ENCODE data around the gene VANGL2. TPM values are rescaled to one million over a fixed set of nuclear protein-coding genes. Genes with fewer than 3 reads are reported as not detected.

Gene VANGL2
- polyA plus RNA-seq, 1 donor from 2014 or later: 22.6 TPM

DNA sequence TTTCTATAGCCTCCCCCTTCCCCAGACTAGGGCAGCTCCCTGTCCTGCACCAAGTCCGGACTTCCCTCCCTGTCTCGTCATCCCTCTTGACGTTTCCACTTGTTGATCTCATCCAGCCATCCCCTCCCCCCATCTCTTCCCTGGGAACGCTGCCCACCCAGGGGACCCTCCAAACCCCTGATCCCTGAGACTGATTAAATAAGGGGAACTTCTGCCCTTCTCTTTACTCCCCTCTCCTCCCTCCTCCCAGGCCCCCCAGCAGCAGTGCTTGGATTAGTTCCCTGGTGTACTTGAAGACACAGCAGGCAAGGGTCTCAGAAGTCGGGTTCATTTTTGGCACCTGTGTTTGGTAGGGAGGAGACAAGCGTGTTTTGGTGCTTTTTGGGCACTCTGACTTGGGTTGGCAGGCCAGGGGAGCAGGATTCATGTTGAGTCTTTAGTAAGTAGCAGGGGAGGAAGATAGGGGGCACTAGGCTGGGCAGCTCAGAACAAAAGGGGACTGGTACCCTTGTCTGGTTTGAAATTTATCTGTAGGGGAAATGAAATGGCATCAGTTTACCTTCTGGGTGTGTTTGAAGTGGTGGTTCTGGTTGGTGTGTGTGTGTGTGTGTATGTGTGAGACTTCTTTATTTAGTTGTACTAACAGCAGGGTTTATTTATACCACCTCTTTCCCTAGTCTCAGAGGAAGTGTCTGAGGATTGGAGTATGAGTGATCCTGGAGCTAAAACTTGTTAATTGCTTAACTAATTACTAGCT lies 11.1 kb downstream of the VANGL2 start:
- Histone ChIP-seq H3K36me3 (ENCODE audit: insufficient read depth, low read length) (no peaks in the 10 kb centered on the region), H2AFZ (ENCODE audit: low read depth, low read length) (no peak overlapping the region), H3K27ac (ENCODE audit: low read length) (peak overlapping the region; percentile 76), H3F3A (ENCODE audit: insufficient read depth, low read length, poor library complexity, severe bottlenecking) (no peaks in the 10 kb centered on the region), H3K27me3 (ENCODE audit: insufficient read depth, low read depth, low read length) (no peaks in the 10 kb centered on the region), H3K9me3 (ENCODE audit: low read length) (no peaks in the 10 kb centered on the region), H3K79me2 (replicated peaks; ENCODE audit: insufficient read depth, low read length) (peaks cover 79% of the 10 kb centered on the region), H4K20me1 (ENCODE audit: insufficient read depth) (no peaks in the 10 kb centered on the region), H3K9me2 (ENCODE audit: insufficient read depth, low read length) (no peaks in the 10 kb centered on the region), H3K4me2 (ENCODE audit: low read length) (peak overlapping the region; percentile 49), H3K4me3 (ENCODE audit: low read length) (peak overlapping the region; percentile 59), H3K9ac (ENCODE audit: low read length) (peak overlapping the region; percentile 64)
- TF ChIP-seq TAF1 (IDR thresholded peaks at IDR 0.05; ENCODE audit: low read depth) (no peak), EP300 (conservative IDR thresholded peaks at IDR 0.05; ENCODE audit: poor library complexity, severe bottlenecking) (no peak)
- TF ChIP-seq, protein P1, sequence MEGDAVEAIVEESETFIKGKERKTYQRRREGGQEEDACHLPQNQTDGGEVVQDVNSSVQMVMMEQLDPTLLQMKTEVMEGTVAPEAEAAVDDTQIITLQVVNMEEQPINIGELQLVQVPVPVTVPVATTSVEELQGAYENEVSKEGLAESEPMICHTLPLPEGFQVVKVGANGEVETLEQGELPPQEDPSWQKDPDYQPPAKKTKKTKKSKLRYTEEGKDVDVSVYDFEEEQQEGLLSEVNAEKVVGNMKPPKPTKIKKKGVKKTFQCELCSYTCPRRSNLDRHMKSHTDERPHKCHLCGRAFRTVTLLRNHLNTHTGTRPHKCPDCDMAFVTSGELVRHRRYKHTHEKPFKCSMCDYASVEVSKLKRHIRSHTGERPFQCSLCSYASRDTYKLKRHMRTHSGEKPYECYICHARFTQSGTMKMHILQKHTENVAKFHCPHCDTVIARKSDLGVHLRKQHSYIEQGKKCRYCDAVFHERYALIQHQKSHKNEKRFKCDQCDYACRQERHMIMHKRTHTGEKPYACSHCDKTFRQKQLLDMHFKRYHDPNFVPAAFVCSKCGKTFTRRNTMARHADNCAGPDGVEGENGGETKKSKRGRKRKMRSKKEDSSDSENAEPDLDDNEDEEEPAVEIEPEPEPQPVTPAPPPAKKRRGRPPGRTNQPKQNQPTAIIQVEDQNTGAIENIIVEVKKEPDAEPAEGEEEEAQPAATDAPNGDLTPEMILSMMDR (IDR thresholded peaks at IDR 0.05; ENCODE audit: poor library complexity, severe bottlenecking): peak; percentile 13

GRCh38 chr1:160412028-160412362 lies 11.6 kb downstream of the VANGL2 start:
- no peak overlapping the region for H3K27ac ChIP-seq (ENCODE audit: low read length)
- no peaks in the 10 kb centered on the region for H3K9me3 ChIP-seq (ENCODE audit: low read length)
- no peak overlapping the region for H3K9ac ChIP-seq (ENCODE audit: low read length)
- H3K36me3 ChIP-seq (ENCODE audit: insufficient read depth, low read length): no peaks in the 10 kb centered on the region
- no peak for TF ChIP-seq TAF1 (IDR thresholded peaks at IDR 0.05; ENCODE audit: low read depth)
- no peak for TF ChIP-seq RAD21 (conservative IDR thresholded peaks at IDR 0.05)
- no peak for TF ChIP-seq MXI1 (conservative IDR thresholded peaks at IDR 0.05; ENCODE audit: poor library complexity, severe bottlenecking)
- TF ChIP-seq EZH2 (IDR thresholded peaks at IDR 0.05; ENCODE audit: borderline replicate concordance, insufficient read depth, low read length, poor library complexity, severe bottlenecking): no peak
- no peaks in the 10 kb centered on the region for H3K27me3 ChIP-seq (ENCODE audit: insufficient read depth, low read depth, low read length)
- H3K9me2 ChIP-seq (ENCODE audit: insufficient read depth, low read length): no peaks in the 10 kb centered on the region
- H3F3A ChIP-seq (ENCODE audit: insufficient read depth, low read length, poor library complexity, severe bottlenecking): no peaks in the 10 kb centered on the region
- H4K20me1 ChIP-seq (ENCODE audit: insufficient read depth): no peaks in the 10 kb centered on the region
- H3K4me3 ChIP-seq (ENCODE audit: low read length): no peak overlapping the region
- no peak overlapping the region for H2AFZ ChIP-seq (ENCODE audit: low read depth, low read length)
- H3K79me2 ChIP-seq (replicated peaks; ENCODE audit: insufficient read depth, low read length): peaks cover 74% of the 10 kb centered on the region
- H3K4me2 ChIP-seq (ENCODE audit: low read length): no peak overlapping the region

DNA sequence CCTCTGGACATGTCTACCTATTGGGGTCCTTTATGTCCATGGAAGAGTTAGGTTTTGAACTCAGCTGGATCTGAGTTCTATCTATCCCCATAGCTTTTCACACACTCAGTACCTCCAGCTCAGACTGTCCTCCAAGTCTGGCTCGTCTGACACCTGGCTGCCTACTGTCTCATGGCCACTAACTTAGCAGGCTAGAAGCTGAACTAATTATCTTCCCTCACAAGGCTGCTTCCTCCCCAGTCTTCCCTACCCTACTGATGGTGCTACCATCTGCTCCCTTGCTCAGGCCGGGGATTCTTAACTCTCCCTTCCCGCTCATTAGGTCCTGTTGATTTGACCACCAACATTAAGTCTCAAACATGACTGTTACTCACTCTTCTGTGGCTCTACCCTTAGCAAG lies 13.4 kb downstream of the VANGL2 start:
- no peaks in the 10 kb centered on the region for H3F3A ChIP-seq (ENCODE audit: insufficient read depth, low read length, poor library complexity, severe bottlenecking)
- H3K9me3 ChIP-seq (ENCODE audit: low read length): no peaks in the 10 kb centered on the region
- no peaks in the 10 kb centered on the region for H3K36me3 ChIP-seq (ENCODE audit: insufficient read depth, low read length)
- no peaks in the 10 kb centered on the region for H4K20me1 ChIP-seq (ENCODE audit: insufficient read depth)
- no peak overlapping the region for H3K27ac ChIP-seq (ENCODE audit: low read length)
- H3K79me2 ChIP-seq (replicated peaks; ENCODE audit: insufficient read depth, low read length): peaks cover 63% of the 10 kb centered on the region
- no peak overlapping the region for H3K9ac ChIP-seq (ENCODE audit: low read length)
- H3K4me2 ChIP-seq (ENCODE audit: low read length): no peak overlapping the region
- no peak overlapping the region for H3K4me3 ChIP-seq (ENCODE audit: low read length)
- no peak overlapping the region for H2AFZ ChIP-seq (ENCODE audit: low read depth, low read length)
- no peaks in the 10 kb centered on the region for H3K9me2 ChIP-seq (ENCODE audit: insufficient read depth, low read length)
- TF ChIP-seq EZH2 (IDR thresholded peaks at IDR 0.05; ENCODE audit: borderline replicate concordance, insufficient read depth, low read length, poor library complexity, severe bottlenecking) (no peak), TAF1 (IDR thresholded peaks at IDR 0.05; ENCODE audit: low read depth) (no peak), POLR2AphosphoS5 (IDR thresholded peaks at IDR 0.05) (no peak), SMC3 (conservative IDR thresholded peaks at IDR 0.05; ENCODE audit: poor library complexity) (no peak), EP300 (conservative IDR thresholded peaks at IDR 0.05; ENCODE audit: poor library complexity, severe bottlenecking) (no peak), REST (IDR thresholded peaks at IDR 0.05; ENCODE audit: borderline replicate concordance) (no peak), MXI1 (conservative IDR thresholded peaks at IDR 0.05; ENCODE audit: poor library complexity, severe bottlenecking) (no peak), RAD21 (conservative IDR thresholded peaks at IDR 0.05) (no peak)
- TF ChIP-seq, protein P1 (IDR thresholded peaks at IDR 0.05; ENCODE audit: poor library complexity, severe bottlenecking): no peak
- no peaks in the 10 kb centered on the region for H3K27me3 ChIP-seq (ENCODE audit: insufficient read depth, low read depth, low read length)

Measured in neural cell (in vitro differentiated cells).